HepG2 (cell line): ENCODE data around the gene ADGRV1. TPM values are rescaled to one million over a fixed set of nuclear protein-coding genes. Genes with fewer than 3 reads are reported as not detected.

Source experiments
- ATAC-seq: fragments of 200-7000 bp; cut with Tn5 transposase; 3 replicates; pipeline ENCODE4 v1.9.1; 2020; ENCODE audit warnings: mild to moderate bottlenecking, moderate library complexity
- BruUV-seq: library from RNA; stranded (reverse); fragments of 400-500 nt; replicated peaks from 2 replicates; lab custom pipeline; 2021; lab: Mats Ljungman, UMichigan
- CTCF ChIA-PET: fragments of 300-600 bp; formaldehyde crosslinking; extraction: SDS; loops from one replicate; lab custom pipeline; 2021; ENCODE audit warnings: low total read pairs, inconsistent platforms, low intra/inter-chr PET ratio; lab: Yijun Ruan, JAX
- POLR2A ChIA-PET: fragments of 350-600 bp; sonication (Branson Sonifier 250); formaldehyde crosslinking; loops from one replicate; lab custom pipeline; 2020; ENCODE audit warnings: antibody characterized with exemption, inconsistent platforms; lab: Yijun Ruan, JAX
- DNase-seq: peaks from one replicate; pipeline ENCODE4 v3.0.0-alpha.2; 2015; ENCODE audit warnings: low spot score
- FAIRE-seq: peaks from 3 replicates; lab custom pipeline; 2011; peaks lifted over from hg19 to GRCh38; lab: Jason Lieb, UNC
- H2AFZ ChIP-seq: one replicate; pipeline ENCODE4 v1.6.1; 2011; ENCODE audit warnings: low read length, inconsistent platforms
- H3K27ac ChIP-seq: fragments of 300-600 bp; 3 replicates; pipeline ENCODE4 v1.8.0; 2011; ENCODE audit warnings: mixed run types, mild to moderate bottlenecking, mixed read lengths, low read length, inconsistent platforms; ENCODE audit not compliant: insufficient read depth; ENCODE audit errors: extremely low read length
- H3K27me3 ChIP-seq, 2 experiments: fragments of 200-600 bp in 1 of 2; 2 replicates in 1 of 2; 3 replicates in 1 of 2; pipeline versions ENCODE4 v1.6.0 to v1.8.0; 2011; ENCODE audit warnings: low read length in 2 of 2, mild to moderate bottlenecking in 2 of 2, moderate library complexity in 2 of 2, inconsistent platforms in 1 of 2; ENCODE audit not compliant: insufficient read depth in 2 of 2, control insufficient read depth in 1 of 2
- H3K36me3 ChIP-seq, 2 experiments: fragments of 200-600 bp in 1 of 2; replicated peaks in 1 of 2; 2 replicates in 1 of 2; 3 replicates in 1 of 2; pipeline versions ENCODE4 v1.5.1 to v1.8.0; 2011; ENCODE audit warnings: low read length in 2 of 2, inconsistent platforms in 1 of 2; ENCODE audit not compliant: insufficient read depth in 2 of 2, control insufficient read depth in 1 of 2
- H3K4me1 ChIP-seq: 2 replicates; pipeline ENCODE4 v1.5.1; 2012; ENCODE audit warnings: low read length, inconsistent platforms; ENCODE audit not compliant: insufficient read depth
- H3K4me2 ChIP-seq: 2 replicates; pipeline ENCODE4 v1.6.0; 2011; ENCODE audit warnings: low read depth, low read length, inconsistent platforms
- H3K4me3 ChIP-seq, 3 experiments: fragments of 200-600 bp in 1 of 3; sonication (generic), shearing (Covaris generic) in 1 of 3; replicated peaks in 1 of 3; 2 replicates each; pipeline ENCODE4 v1.5.1; 2011 to 2016; ENCODE audit warnings: low read length in 3 of 3, inconsistent platforms in 2 of 3, low read depth in 2 of 3, mild to moderate bottlenecking in 2 of 3, control low read depth in 1 of 3, mixed read lengths in 1 of 3; ENCODE audit not compliant: insufficient read depth in 1 of 3
- H3K79me2 ChIP-seq: one replicate; pipeline ENCODE4 v1.6.1; 2011; ENCODE audit warnings: low read length, inconsistent platforms; ENCODE audit not compliant: insufficient read depth
- H3K9ac ChIP-seq: 2 replicates; pipeline ENCODE4 v1.6.0; 2011; ENCODE audit warnings: mild to moderate bottlenecking, low read depth, low read length, inconsistent platforms; ENCODE audit not compliant: insufficient read depth
- H3K9me3 ChIP-seq: 2 replicates; pipeline ENCODE4 v1.5.1; 2012; ENCODE audit warnings: mild to moderate bottlenecking, low read length
- H4K20me1 ChIP-seq: 2 replicates; pipeline ENCODE4 v1.6.0; 2011; ENCODE audit warnings: inconsistent platforms, mild to moderate bottlenecking, low read length, moderate library complexity; ENCODE audit not compliant: insufficient read depth
- CREBL2 ChIP-seq: sonication (generic); formaldehyde crosslinking; IDR thresholded peaks from 2 replicates; pipeline ENCODE4 v1.8.1; 2023; ENCODE audit warnings: missing genetic modification reagents, mild to moderate bottlenecking, borderline replicate concordance
- ELF4 ChIP-seq: sonication (generic); formaldehyde crosslinking; IDR thresholded peaks from 2 replicates; pipeline ENCODE4 v1.5.0; 2020; ENCODE audit warnings: missing genetic modification reagents, mild to moderate bottlenecking, moderate library complexity, borderline replicate concordance
- ELK4 ChIP-seq: sonication (generic); formaldehyde crosslinking; IDR thresholded peaks from 2 replicates; pipeline ENCODE4 v1.9.0; 2021; ENCODE audit warnings: missing genetic modification reagents, borderline replicate concordance
- GMEB1 ChIP-seq: sonication (generic); formaldehyde crosslinking; IDR thresholded peaks from 2 replicates; pipeline ENCODE4 v1.5.1; 2020; ENCODE audit warnings: missing genetic modification reagents, mild to moderate bottlenecking, borderline replicate concordance
- HOMEZ ChIP-seq: IDR thresholded peaks from 2 replicates; pipeline ENCODE4 v1.6.1; 2016; ENCODE audit warnings: low read depth
- POLR2AphosphoS2 ChIP-seq: IDR thresholded peaks from 2 replicates; pipeline ENCODE4 v1.6.1; 2011; ENCODE audit warnings: low read depth, low read length, improper control_type of control experiment
- ZFP37 ChIP-seq: sonication (generic); formaldehyde crosslinking; IDR thresholded peaks from 2 replicates; pipeline ENCODE4 v1.4.0; 2020; ENCODE audit warnings: missing genetic modification reagents, borderline replicate concordance
- ZFX ChIP-seq: sonication (generic); formaldehyde crosslinking; IDR thresholded peaks from 2 replicates; pipeline ENCODE4 v1.4.0; 2020; ENCODE audit warnings: mild to moderate bottlenecking, low read depth, missing genetic modification reagents, moderate library complexity
- ZHX1 ChIP-seq: sonication (generic); formaldehyde crosslinking; IDR thresholded peaks from 2 replicates; pipeline ENCODE4 v1.8.1; 2022; ENCODE audit warnings: low read depth, mild to moderate bottlenecking, missing genetic modification reagents
- ZNF672 ChIP-seq: sonication (generic); formaldehyde crosslinking; IDR thresholded peaks from 2 replicates; pipeline ENCODE4 v1.8.1; 2022; ENCODE audit warnings: missing genetic modification reagents
- ZSCAN22 ChIP-seq: sonication (generic); formaldehyde crosslinking; IDR thresholded peaks from 2 replicates; pipeline ENCODE4 v1.4.0; 2020; ENCODE audit warnings: mild to moderate bottlenecking, missing genetic modification reagents
- WGBS: methylation state at CpG from one replicate; pipeline ENCODE4 v1.1.6; 2017; ENCODE audit warnings: low lambda C conversion rate; 5-methylcytosine and 5-hydroxymethylcytosine counted together
- in situ Hi-C: cut with HindIII; loops from 2 replicates; pipeline ENCODE4 v1.10.0; 2017; ENCODE audit warnings: low pct_unique_long_range_greater_than_20kb; ENCODE audit not compliant: extremely low pct_ligation_motif_present
- intact Hi-C: fragments of 100-400 bp; cut with micrococcal nuclease; formaldehyde crosslinking; loops from one replicate; pipeline ENCODE4 v1.10.0; 2022; ENCODE audit not compliant: unreplicated experiment
- polyA plus RNA-seq, 8 experiments: library from polyadenylated mRNA; depleted of rRNA in 3 of 8; stranded (reverse) in 7 of 8; unstranded in 1 of 8; fragments of >200 nt; fragmentation: Illumina TruSeq in 4 of 8; extraction: Trizol in 4 of 8; gene quantifications; 2 replicates each; pipeline versions ENCODE4 v1.2.1 to v1.2.3, GENCODE V29; 2011 to 2016; ENCODE audit warnings: low read depth in 4 of 8, missing spikeins in 1 of 8, mixed read lengths in 1 of 8; ENCODE audit not compliant: insufficient read depth in 1 of 8
- total RNA-seq, 5 experiments: library from RNA; depleted of rRNA; stranded (reverse); fragments of >200 nt; fragmentation: Illumina TruSeq; extraction: Trizol; gene quantifications; 2 replicates each; pipeline ENCODE4 v1.2.3, GENCODE V29; 2016; ENCODE audit warnings: low read depth in 1 of 5

ADGRV1 gene
- total and polyA plus RNA-seq, 2 of the 13 experiments (the other 11 are each of a cell fraction or from before 2014, with no cell fraction given): 1.7 to 3.9 TPM

- H3K36me3 ChIP-seq: no peaks in the 10 kb centered on the region
- intact Hi-C loops: no loop called here
- no peak overlapping the region for H3K4me3 ChIP-seq
- no peak overlapping the region for H2AFZ ChIP-seq
- H3K4me1 ChIP-seq: no peaks in the 10 kb centered on the region
- in situ Hi-C loops: no loop called here
- 54% methylated on average over 7 of the region's 8 CpGs for WGBS
- H4K20me1 ChIP-seq: no peaks in the 10 kb centered on the region
- 0 out of 5 replicates have a peak, but pooled peaks cover 0 to 4% of the 10 kb centered on the region in 2 experiments for H3K27me3 ChIP-seq
- FAIRE-seq: no peak
- DNase-seq: peak; percentile 3
- no peaks in the 10 kb centered on the region for H3K79me2 ChIP-seq
- ChIA-PET CTCF (no interaction called here), POLR2A (no interaction called here)
- no peak overlapping the region for H3K4me2 ChIP-seq
- no peak overlapping the region for H3K9ac ChIP-seq
- no peaks in the 10 kb centered on the region for H3K9me3 ChIP-seq
- ATAC-seq: peak; percentile 43; the same call in 1 of the 3 replicates
- no TSS peak for BruUV-seq
- TF ChIP-seq GMEB1 (CRISPR knock-in tag): no peak
- TF ChIP-seq ZNF672: no peak
- no peak for TF ChIP-seq ZSCAN22 (CRISPR knock-in tag)
- TF ChIP-seq ZFX (CRISPR knock-in tag): no peak
- no peak for TF ChIP-seq HOMEZ (CRISPR knock-in tag)
- TF ChIP-seq ELF4 (CRISPR knock-in tag): no peak
- TF ChIP-seq ZFP37 (CRISPR knock-in tag): no peak
- no peak for TF ChIP-seq CREBL2
- no peak for TF ChIP-seq POLR2AphosphoS2
- TF ChIP-seq ELK4 (CRISPR knock-in tag): no peak
- no peak for TF ChIP-seq ZHX1 (CRISPR knock-in tag)
- no peak overlapping the region for H3K27ac ChIP-seq
Measured at GRCh38 chr5:91189480-91190313, 631.1 kb downstream of the ADGRV1 start.
